Posterior vena cava (tissue), 2 donors: ENCODE data around the gene GARIN5B. TPM values are rescaled to one million over a fixed set of nuclear protein-coding genes. Genes with fewer than 3 reads are reported as not detected.

Source experiments
- DNase-seq: peaks from one replicate; pipeline ENCODE4 v3.0.0-alpha.2; 2020; ENCODE audit warnings: low spot score
- intact Hi-C, 2 donors: fragments of 100-400 bp; cut with DNase I; formaldehyde crosslinking; loops; one replicate each; pipeline versions ENCODE4 v1.14.1 to v1.14.2; 2022 to 2023
- total RNA-seq, 2 donors: library from RNA; stranded (reverse); fragmentation: NEBNext Ultra II Directional; extraction: Animal tissue kit (Norgen Biotek cat#: 25700); gene quantifications; one replicate each; pipeline ENCODE4 v1.2.1, GENCODE V29; 2021
- donor health status: DM: yes; HTN: yes; CAD: no.
- donor health status: DM: yes; HTN: yes; CAD: no.

GARIN5B gene
- total RNA-seq, 2 donors from 2014 or later, result not detected

DNA sequence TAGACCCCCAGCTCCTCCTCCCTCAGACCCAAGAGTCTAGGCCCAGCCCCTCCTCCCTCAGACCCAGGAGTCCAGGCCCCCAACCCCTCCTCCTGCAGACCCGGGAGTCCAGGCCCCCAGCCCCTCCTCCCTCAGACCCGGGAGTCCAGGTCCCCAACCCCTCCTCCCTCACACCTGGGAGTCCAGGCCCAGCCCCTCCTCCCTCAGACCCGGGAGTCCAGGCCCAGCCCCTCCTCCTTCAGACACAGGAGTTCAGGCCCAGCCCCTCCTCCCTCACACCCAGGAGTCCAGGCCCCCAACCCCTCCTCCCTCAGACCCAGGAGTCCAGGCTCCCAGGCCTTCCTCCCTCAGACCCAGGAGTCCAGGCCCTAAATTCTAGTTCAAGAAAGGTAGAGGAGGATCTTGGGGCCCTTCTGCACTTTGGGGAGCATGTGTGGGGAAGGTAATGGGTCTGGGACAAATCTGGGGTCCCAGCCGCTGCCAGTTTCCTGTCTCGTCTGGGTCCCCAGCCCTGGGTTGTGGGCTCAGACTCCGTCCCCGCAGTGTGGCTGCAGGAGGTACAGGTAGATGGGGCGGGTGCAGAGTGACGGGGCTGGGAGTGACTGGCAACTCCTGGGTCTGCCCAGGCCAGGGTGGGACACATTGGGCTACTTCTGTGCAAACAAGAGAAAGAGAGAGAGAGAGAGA lies 10.4 kb upstream of the GARIN5B start:
- intact Hi-C loops, result no loop called here
- no peak for DNase-seq

DNA sequence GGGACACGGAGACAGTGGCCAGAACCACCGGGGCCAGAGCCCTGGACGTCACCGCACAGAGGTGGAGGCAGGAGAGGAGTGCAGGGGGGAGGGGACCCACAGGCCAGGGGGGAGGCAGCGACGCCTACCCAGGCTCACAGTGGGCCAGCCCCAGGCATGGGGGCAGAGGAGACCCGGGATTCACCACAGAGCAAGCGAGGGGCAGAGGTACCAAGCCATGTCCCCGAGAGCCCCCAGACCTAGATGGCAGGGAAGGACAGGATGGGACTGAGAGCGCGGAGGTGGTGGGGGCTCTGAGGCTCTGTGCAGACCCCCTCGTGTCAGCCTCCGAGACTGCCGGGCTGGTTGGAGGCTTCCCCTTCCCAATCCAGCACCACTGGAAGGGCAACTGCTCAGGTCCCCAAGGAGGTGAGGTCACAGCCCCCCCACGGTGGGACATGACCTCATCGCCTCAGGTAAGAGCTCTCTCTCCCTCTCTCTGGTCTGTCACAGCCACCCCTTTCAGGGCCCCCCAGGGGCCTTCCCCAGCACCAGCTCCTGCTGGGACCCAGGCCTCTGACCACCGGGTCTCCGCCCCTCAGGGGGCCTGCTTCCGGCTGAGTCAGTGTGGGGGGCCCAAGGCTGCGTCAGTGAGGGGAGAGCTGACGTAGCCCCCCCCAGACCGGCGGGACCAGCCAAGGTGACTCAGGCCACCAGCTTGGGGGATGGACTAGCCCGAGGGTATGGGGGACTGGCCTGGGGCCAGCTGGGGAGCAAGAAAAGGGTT lies 9.4 kb upstream of the GARIN5B start:
- intact Hi-C loops, result no loop called here
- DNase-seq, result no peak

DNA sequence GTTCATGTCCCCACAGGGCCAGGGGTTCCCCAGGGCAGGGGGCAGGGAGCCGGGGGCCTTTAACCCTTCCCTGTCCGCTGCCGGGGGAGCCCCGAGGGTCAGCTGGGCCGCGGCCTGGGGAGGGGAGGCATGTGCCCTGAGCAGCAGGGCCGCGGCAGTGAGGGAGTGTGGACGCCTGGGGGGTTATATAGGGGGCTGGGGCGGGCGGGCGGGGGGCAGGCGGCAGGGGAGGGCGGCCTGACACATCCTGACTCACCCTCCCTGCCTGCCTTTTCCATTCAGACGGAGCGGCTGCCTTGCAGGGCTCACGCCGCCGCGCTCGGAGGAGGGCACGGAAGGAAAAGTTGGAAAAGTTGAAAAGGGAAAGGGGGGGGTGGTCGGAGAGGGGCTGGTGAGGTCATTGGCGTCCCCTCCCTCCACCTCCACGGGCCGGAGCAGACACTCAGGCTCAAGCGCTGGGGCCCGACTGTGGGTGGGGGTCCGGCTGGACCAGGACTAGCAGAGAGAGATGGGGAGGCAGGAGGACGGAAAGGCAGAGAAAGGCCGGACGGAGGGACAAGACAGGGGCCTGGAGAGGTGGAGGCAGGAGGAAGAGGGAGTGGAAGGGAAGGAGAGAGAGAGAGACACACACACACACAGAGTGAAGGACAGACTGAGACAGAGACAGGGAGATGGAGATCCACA lies 7.4 kb upstream of the GARIN5B start, which contains the start of gene IL11:
IL11 (minus strand) TSS at position 159 of the 684 bp plus-strand sequence; CDS start at position 6, 153 bp downstream.
- intact Hi-C loops, result no loop called here
- no peak for DNase-seq

DNA sequence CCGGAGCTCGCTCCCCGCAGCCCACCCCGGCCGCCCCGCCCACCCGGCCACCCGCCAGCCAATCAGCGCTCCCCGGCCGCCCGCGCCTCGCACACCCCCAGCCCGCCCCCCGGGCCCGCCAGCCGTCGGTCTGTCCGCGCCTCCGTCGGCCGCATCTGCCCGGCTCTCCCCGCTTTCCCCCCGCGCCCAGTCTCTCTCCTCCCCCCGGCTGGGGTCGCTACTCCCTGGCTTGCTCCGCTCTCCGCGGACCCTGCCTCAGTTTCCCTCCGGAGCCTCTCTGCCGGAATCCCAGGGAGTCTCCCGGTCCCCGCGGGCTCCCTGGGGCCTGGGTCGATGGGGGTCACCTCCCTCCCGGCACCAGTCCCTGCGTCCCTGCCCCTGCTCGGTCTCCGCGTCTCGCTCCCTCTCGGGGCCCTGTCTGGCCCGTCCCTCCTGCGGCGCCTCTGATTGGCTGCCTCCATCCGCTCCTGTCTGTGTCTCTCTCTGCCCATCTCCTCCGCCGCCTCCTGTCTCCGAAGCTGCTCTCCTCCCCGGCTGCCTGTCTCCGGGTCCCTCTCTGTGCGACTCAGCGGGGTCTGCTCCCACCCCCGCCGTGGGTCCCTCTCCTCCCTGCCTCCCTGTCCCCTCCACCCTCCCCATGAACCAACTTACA lies 6.7 kb upstream of the GARIN5B start:
- no peak for DNase-seq
- intact Hi-C loops, result no loop called here

DNA sequence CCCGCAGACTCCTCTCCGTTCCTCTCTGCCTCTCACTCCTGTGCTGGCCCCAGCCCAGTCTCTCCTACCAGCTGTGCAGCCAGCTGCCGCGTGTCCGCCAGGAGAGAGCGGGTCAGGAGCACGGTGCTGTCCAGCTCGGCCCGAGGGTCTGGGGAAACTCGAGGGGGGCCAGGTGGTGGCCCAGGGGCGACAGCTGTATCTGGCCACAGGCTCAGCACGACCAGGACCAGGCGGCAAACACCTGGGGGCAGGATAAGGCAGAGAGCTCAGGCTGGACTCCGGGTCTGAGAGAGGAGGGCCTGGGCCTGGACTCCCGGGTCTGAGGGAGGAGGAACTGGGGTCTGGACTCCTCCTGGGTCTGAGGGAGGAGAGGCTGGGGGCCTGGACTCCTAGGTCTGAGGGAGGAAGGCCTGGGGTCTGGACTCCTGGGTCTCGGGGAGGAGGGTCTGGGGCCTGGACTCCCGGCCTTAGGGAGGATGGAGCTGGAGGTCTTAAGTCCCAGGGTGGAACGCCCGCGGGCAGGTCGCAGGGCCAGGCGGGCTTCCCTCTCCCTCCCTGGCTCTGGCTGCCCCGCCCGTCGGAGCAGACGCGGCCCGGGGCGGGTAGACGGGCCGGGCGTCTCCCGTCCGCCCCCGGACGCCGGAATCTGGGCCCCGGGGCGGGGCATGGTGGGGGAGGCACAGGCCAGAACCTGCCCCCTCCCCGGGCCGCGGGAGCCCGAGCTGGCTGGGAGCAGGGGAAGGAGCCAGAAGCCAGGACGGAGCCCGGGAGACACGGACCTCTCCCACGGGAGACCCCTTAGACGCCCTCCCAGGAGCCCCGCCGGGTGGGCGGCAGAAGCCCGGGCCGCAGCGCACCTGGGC lies 5.9 kb upstream of the GARIN5B start:
- intact Hi-C loops, result no loop called here
- no peak for DNase-seq

DNA sequence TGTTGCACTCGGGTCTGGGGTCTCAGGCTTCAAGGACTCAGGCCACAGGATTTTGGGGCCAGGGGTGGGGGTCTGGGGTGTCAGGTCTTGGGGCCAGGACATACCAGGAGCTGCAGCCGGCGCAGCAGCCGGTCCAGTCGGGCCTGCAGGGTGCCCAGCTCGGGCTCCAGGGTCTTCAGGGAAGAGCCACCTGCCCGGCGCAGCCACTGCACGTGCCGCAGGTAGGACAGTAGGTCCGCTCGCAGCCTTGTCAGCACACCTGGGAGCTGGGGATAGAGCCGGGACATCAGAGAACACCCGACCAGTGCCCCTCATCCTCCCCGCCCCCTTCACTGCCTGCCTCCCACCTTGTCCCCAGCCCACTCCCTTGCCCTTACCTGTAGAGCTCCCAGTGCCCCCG lies 5.0 kb upstream of the GARIN5B start:
- no peak for DNase-seq
- intact Hi-C loops, result no loop called here

DNA sequence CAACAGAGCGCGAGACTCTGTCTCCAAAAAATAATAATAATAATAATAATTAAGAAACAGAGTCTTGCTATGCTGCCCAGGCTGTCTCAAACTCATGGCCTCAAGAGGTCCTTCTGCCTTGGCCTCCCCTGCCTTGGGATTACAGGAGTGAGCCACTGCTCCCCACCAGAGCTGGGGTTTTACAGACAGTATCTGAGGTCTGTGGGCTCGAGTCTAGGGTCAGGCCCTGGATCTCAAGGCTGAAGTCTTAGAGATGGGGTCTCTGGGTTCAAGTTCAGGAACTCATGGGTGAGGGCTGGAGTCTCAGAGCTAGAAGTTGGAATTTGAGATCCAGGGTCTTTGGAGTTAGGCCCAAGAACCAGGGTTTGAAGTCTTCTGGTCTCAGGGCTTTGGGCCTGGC lies 3.7 kb upstream of the GARIN5B start:
- intact Hi-C loops, result no loop called here

DNA sequence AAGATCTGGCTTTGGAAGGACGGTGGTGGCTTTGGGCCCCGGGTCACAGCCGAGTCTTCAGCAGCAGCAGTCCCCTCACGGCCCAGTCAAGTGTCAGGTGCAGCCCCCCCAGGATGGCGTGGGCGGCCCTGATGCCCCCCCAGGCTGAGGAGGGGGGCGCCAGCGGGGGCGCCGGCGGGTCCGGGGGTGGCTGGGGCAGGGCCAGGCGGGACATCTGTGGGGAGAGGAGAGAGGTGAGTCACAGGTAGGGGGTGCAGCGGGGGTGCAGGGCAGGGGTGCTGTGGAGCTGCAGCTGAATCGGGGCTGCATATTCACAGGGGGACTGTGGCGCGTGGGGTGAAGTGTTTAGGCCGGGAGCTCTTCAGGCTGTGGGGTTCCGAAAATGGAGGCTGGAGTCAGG lies 2.9 kb upstream of the GARIN5B start:
- DNase-seq, result no peak
- intact Hi-C loops, result no loop called here

More for the DNA sequence above, 3.7 kb upstream of the GARIN5B start:
- DNase-seq, result no peak

DNA sequence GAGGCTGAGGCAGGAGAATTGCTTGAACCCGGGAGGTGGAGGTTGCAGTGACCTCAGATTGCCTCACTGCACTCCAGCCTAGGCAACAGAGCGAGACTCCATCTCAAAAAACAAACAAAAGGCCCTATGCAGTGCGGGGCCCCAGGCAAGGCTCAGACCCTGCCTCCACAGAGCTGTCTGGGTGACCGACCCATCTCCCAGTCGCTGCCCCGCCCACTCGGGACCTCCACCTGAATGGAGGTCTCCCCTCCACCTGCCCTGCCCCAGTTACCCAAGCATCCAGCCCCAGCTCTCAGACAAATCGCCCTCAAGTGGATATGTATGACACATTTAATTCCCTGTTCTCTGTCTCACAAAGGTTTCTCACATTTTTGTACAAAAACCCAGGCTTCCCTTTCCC lies 2.2 kb upstream of the GARIN5B start:
- DNase-seq, result no peak
- intact Hi-C loops, result no loop called here

DNA sequence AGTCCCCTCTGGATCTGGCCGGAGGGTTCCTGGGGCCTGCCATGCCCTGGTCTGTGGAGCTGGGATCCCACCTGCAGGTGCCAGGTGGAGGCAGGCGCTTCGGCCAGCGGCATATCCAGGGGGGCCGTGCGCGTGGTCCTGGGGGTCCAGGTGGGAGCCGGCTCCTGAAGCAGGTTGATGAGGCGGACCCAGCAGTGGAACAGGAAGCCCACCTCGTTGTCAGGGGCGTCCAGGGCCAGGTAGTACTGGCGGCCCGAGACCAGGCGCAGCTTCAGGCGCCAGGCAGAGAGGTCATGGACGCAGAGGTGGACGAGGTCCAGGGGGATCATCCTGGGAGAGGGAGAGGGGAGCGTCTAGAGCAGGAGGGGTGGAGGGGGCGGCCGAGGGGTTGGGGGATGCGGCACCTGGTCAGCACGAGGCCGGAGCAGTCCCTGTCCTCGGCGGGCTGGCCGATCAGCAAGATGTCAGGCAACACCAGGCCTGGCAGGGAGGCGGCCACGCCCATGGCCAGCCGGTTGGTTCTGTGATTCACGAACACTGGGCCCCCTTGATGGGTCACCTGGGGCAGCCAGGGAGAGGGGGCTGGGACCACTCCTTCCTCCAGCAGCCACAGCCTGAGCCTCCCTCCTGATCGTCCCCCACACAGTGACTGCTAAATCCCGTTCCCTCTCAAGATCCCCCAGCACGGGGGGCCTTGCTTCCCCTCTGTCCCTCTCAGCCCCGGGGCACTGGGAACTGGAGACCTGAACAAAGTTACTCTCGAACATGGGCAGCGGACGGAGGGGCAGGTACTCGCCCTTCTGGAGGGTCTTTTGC lies 678 bp downstream of the GARIN5B start:
- intact Hi-C loops, result no loop called here
- no peak for DNase-seq

DNA sequence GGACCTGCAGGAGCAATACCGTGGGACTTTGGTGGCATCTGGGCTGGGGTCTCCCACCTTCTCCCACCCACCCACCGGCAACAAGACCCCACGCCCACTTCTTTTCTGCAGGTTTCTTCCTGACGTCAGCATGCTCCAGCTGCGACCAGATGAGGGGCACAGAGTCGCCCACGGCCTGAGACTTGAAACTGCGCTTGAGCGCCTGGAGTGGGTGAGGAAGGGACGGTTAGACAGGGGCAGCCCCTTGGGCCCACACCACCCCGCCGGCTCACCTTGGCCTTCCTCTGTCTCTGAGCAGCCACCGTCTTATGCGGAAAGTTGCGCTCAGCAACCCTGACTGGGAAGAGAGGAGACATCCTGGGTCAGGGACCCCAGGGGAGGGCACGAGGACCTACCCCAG lies 2.2 kb downstream of the GARIN5B start:
- no peak for DNase-seq
- intact Hi-C loops, result no loop called here

DNA sequence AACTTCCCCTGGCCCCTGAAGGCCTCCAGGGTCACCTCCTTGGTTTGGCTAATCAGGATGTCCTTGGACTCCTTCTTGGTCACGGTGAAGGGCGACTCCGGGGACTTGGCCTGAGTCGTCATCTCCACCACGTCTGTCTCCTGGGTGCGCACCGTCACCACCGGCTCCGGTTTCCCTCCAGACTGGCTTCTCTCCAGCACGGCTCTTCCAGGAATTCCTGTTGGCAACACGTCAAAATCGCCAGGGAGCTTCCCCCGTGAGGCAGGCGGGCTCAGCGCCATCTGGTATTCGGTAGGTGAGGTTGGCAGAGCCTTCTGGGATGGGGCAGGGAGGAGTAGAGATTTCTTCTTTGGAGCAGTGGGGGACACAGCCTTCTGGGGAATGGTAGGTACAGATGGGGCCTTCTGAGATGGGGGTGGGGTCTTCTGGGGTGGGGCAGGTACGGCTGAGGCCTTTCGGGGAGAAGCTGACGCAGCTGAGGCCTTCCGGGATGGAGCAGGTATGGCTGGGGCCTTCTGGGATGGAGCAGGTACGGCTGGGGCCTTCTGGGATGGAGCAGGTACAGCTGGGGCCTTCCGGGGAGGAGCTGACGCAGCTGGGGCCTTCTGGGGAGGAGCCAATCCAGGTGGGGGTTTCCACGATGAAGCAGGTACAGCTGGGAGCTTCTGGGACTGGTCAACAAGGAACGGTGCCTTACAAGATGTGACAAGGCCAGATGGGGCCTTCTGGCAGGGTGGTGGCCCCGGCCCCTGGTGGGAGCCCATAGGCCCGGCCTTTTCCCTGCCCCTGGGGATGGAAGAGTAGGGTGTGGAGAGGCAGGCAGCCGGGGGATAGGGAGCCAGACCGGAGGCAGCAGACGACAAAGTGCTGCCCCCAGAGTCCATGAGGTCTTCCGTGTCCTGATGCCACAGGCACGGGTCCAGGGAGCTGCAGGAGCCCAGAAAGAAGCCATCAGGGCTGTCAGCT lies 3.8 kb downstream of the GARIN5B start:
- DNase-seq, result peak; percentile 78
- intact Hi-C loops, result no loop called here

DNA sequence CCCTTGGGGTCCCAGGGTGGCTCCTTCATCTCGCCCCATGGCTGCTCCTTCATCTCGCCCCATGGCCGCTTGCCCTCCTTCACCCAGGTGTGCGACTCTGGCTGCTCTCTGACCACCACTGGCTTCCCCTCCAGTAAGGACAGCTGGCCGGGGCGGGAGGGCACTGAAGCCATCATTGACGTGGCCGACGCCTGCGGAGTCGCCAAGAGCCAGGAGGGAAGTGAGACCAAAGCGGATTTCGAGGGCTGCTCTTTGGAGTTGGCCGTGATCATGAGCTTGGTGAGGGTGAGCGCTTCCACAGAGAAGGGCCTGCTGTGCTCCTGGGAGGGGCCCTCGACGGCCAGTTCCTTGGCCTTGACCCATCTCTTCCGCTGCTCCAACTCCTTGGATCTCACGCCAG lies 4.6 kb downstream of the GARIN5B start:
- intact Hi-C loops, result no loop called here
- no peak for DNase-seq

DNA sequence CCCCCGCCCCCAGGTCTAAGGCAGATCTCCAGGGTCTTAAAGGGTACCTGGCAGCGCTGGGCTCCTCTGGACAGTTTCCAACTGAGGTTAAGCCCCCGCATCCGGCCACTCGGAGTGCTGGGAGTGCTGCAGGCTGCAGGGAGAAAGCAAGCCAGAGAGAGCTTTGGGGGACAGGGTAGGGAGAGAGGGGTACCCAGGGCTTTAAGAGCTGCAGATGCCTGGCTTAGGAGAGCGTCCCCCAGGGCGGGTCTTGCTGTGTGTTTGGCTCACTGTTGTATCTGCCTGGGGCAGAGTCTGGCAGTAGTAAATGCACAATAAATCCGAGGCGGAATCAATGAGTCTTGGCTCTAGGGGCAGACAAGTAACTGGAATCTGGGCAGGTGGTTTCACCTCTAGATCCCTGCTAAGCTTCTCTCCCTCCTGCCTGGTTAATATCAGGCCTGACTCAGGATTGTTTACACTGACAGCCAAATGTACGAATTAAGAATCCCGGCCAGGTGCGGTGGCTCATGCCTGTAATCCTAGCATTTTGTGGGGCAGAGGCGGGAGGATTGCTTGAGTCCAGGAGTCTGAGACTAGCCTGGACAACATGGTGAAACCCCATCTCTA lies 7.7 kb downstream of the GARIN5B start:
- intact Hi-C loops, result no loop called here
- no peak for DNase-seq

DNA sequence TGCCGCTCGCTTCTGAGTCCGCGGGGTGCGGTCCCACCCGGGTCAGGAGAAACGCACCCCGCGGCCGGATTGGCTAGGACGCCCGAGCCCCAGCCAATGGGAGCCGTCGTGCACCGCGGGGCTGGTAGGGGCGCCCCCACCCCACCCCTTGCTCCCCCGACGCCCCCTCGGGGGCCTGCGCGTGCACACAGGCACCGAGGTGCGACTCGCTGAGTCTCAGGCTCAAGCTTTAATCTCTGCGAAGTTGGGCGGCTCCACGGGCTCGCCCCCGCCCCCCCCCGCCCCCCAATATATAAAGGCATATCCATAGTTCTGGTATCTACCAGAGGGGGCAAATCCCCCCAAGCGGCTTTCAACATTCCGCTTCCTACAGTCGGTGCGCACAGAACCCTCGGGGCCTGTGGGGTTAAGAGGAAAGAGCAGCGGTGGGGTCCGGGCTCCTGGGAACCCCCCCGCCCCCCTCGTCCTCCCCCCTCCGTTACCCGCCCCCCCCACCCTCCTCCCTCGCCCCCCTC lies 8.3 kb downstream of the GARIN5B start, which contains the start of gene COX6B2:
COX6B2 (minus strand) TSS at position 22 of the 515 bp plus-strand sequence. CDS start 198 bp downstream, outside the sequence.
- no peak for DNase-seq
- intact Hi-C loops, result no loop called here
